HL-60/S4 treated with phorbol 12-myristate 13-acetate at 8.2 ng/mL for 4 days and 3 days (cell line): ENCODE results near the gene SLC22A3.
"Not testable (repeated sequence)": the region's sequence is repeated elsewhere in the genome, so short reads cannot be mapped to it uniquely, and the experiment has no call there.

Source experiments
- in situ Hi-C: fragments of 300-500 bp; cut with MboI; formaldehyde crosslinking; loops from 2 replicates; pipeline ENCODE4 v1.15.0; 2022; ENCODE audit warnings: low sequenced_read_pairs

SLC22A3 gene

DNA sequence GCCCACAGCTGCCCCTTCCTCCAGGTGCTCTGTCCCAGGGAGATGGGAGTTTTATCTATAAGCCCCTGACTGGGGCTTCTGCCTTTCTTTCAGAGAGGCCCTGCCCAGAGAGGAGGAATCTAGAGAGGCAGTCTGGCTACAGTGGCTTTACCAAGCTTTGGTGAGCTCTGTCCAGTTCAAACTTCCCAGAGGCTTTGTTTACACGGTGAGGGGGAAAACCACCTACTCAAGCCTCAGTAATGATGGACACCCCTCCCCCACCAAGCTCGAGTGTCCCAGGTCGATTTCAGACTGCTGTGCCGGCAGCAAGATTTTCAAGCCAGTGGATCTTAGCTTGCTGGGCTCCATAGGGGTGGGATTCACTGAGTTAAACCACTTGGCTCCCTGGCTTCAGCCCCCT lies 25.4 kb downstream of the SLC22A3 start:
- in situ Hi-C loops = not testable (repeated sequence)

DNA sequence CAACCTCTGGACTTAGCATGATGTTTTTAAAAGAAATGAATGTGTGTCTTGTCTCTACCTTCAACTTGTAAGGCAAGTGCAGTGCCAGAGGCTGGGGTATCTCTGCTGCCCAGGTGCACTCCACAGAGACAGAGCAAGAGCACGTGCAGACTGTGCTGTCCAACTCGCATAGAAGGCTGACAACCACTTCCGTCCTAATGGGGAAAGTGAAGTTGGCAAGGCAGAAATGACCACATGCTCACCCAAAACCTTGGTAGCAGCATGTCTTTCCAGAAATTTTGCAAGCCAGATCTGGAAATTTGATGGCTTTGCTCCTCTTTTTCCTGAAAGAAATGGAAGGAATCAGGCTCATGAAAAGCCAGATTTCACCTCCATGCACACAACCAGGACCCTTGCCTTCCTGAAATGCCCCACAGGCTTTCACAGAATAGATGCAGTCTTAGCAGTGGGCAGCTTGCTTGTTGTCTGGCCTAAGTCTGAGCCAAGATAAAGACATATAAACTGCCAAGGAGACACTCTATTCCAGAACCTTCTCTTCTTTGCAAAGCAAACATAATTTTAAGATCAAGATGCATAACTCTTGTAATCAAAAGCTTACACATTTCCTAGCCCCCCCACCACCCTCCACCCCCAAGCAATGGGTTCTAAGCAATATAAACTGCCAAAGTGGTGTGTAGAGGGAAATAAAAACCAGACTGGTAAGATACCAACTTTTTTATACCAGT lies 26.8 kb downstream of the SLC22A3 start:
- in situ Hi-C loops = no loop called here

DNA sequence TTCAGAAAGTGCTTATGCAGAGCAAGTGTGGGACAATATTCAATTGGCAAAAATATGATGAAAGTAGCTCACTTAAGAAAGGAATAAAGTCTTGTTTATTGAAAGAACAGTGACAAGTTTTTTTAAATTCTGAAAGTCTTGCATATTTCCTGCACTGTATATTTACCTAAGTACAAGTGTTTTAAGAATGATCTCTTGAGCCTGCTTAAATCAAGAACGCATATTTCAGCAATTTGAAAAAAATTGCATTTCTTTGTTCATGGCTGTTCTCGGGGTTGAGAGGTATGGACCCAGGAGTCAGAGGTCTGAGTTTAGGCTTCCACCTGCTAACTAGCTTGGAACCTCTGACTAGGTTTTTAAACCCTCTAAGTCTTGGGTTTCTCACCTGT lies 27.4 kb downstream of the SLC22A3 start:
- in situ Hi-C loops = no loop called here

DNA sequence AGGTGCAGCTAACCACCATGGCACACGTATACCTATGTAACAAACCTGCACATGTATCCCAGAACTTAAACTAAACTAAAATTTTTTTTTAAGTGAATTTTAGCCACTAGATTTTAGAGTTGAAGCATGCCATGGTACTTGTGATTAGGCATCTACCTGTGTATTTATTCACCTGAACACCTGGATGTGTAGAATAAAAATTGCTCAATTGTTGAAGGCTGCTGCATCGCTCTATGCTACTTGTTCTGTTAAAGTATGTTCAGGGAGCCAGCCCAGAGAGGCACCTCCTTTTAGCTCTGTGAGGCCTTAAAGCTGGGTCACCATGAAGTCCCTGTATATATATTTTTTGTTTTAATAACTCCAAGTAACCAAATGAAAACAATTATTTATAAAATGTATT lies 28.3 kb downstream of the SLC22A3 start:
- in situ Hi-C loops = no loop called here

DNA sequence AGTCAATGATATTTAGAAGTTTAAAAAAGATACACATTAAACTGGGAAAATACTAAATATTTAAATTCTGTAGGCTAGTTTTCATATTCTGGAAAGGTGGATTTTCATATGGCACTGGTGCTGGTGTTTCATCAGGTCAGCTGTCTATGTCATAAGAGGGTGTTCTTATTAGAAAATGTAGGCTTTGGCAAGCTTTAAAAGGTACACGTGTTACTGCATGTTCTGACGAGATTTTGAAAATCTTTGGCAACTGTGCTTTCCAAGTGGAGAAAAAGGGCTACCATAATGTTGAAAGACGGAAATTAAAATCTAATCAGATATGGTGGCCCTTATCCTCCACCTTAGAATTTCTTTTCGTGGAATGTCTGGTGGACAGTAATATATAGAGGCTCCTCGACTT lies 30.0 kb downstream of the SLC22A3 start:
- in situ Hi-C loops = no loop called here

DNA sequence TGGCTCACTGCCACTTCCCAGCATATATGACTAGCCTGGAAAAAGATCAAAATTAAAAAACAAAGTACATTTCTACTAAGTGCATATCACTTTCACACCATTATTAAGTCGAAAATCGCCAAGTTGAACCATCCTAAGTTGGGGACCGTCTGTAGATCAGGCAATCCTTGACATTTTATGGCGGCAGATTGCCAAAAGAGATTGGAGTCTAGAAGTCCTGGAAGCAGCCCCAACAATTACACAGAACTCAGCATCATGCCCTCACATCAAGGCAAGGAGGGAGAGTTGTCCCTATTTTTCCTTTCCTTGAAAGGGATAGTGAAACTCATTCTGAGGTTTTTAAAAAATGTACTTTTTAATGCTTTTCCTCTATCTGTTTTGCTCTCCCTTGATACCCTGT lies 30.7 kb downstream of the SLC22A3 start:
- in situ Hi-C loops = no loop called here

DNA sequence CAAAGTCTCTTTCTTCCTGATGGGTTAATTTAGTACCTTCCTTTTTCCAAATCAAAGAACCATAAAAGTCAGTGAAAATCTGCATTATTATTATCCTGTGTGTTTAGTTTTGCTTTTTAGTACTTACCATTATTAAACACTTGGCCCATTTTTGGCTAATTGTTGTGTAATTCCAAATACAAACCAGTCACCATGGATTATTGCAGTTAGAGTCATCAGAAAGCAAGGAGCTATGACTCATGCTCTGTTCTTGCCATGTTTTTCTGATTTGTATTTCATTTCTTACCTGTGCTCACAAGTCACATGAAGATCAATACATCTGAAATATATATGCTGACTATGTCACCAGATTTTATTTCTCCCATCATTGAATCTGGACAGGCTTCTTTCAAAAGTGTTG lies 31.3 kb downstream of the SLC22A3 start:
- in situ Hi-C loops = no loop called here

DNA sequence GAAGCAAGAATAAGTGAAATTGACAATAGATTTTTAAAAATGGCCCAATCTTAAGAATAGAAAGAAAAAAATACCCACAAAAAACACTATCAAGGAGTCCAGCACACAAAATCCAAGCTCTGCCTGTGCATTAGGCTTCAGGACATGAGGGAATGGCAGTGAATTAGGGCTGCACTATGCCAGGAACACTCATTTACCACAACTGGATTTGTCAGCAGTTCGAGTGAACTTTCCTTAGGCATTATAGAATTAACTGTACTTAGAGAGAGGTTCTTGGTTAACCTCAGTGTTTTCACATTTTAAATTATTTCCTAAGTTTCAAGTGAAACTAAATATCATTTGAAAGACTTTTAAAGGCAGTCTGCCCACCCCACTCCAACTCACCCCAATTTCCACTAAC lies 34.8 kb downstream of the SLC22A3 start:
- in situ Hi-C loops = no loop called here

DNA sequence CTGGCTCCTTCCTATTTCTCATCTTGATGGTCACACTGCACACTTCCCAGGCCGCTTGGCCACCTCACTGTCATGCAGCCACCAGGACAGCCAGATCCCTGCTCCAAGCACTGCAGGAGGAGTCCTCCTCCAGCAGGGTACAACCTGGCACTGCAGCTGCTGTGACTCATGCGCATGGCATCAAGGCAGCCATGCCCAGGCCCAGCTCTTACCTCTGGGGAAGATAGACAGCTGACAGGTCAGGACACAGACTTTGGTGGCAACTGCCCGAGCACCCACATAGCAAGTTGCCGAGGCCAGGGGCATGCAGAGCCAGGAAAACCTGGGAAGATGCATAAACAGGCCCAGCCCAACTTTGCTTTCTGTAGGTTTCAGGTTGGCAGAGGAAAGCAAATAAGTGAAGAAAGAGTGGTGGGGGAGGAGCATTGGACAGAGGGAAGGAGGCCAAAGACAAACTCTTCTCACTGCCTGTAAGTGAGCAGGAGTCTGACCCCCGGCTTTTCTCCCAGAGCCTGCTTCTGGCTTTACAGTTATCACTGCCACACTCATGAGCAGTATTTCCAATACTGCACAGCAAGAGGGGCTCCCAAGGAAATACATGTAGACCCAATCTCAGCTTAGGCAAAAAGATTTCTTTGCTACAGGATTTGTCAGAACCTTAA lies 38.8 kb downstream of the SLC22A3 start:
- in situ Hi-C loops = no loop called here

DNA sequence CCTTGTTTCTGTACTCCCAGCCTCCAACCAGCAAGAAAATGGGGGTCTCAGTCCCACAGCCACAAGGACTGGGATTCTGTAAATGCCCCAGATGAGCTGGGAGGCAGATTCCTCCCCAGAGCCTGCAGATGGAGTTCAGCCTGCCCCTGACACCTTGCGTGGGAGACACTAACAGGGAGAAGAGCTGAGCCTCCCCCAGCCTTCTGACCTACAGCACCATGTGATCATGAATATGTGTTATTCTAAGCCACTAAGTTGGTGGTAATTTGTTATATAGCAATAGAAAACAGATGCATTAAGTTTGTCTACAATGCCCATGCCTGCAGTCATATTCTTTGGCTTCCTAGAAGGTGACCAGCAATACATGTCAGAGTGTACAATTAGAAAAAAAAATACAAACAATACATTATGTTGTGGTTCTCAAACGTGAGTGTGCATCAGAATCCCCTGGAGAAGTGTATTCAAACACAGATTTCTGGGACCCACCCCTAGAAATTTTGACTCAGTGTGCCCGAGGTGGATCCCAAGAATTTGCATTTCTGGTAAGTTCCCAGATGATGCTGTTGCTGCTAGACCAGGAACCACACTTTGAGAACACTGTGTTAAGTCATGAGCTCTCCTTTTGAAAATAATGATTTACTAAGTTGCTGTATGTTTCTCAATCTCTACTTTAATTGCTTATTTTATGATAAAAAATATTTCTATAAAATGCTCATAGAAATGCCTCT lies 39.9 kb downstream of the SLC22A3 start:
- in situ Hi-C loops = no loop called here

DNA sequence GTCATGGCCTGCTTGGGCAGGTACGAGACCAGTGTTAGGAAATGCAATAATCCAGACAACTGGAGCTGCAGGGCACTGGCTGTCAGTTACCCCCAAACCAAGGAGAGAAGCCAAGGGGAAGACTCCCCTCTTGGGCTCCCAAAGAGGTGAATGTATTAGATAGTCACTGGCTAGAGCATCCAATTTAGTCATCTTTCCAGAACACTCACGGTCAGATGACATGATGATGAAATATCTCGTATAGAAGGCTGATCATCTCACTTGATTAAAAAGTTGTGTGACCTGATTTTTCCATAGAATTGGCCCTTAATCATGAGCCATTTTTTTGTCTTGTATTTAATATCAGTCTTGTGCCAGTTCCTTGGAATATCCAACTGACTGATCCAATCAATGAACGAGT lies 40.7 kb downstream of the SLC22A3 start:
- in situ Hi-C loops = no loop called here

DNA sequence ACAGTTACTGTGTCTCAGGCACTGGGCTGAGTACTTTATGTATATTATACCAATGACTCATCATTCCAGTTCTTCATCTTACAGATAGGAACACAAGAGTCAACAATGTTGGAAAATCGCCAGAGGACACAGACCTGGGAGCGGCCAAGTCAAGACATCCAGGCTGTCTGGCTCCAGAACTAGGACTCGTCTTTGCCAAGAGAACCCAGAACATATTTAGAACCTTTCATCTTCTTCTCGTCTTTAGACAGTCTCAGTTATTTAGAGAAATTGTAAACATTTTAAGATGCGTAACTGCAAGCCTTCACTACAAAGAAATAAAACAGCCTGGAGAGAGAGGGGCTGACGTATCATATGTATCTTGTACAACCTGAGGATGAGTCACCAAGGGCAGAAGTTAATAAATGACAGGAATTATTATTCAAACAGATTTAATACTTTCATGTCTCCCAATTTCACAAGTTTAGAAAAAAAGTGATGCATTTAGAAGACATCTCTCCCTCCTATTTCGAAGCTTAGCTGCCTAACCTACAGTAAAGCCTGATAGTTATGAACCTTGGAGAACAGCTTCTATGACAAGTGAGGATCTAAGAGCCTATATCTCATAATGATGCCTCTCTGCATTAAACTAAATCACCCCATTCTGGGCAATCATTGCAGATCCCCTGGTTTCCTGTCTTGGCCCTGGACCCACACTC lies 43.4 kb downstream of the SLC22A3 start:
- in situ Hi-C loops = no loop called here

DNA sequence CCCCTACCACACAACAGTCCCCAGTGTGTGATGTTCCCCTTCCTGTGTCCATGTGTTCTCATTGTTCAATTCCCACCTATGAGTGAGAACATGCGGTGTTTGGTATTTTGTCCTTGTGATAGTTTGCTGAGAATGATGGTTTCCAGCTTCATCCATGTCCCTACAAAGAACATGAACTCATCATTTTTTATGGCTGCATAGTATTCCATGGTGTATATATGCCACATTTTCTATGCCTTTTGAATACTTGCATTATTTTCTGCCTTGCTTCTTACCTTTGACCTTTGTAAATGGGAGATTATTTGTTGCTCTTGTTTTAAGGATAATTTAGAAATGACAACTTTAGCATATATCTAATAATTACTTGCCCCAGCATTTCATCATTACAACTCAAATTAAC lies 45.3 kb downstream of the SLC22A3 start:
- in situ Hi-C loops = not testable (repeated sequence)

DNA sequence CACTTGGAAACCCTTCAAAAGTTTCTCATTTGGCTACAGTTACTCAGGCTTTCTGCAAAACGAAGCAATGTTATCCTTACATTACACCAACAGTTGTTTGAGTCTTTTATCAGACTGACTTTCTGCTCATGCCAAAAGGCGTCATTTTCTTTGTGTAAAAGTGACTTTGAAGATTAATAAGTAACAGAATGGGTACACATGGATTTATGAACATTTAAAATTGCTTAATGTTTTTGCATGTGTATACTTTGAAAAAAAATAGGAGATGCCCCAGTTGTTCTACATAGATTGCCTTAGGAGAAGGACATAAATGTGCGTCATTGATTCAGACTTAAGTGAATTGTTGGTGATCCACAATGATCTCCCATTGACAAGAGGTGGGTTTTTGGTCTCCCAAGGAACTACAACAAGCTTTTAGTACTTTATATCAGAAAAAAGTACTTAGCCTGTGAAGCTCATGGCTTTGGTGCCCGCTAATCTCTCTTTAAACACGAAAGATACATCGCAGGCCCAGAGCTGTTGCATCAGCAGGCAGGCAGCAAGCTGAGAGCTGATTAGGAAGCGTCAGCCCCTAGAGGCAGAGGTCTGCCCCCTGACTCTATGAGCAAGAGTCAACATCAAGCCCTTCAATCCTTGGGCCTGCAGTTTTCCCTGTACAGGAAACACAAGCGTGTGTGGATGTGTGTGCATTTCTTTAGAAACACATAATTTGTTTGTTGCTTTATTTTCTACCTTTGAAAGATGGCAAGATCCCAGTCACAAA lies 45.9 kb downstream of the SLC22A3 start:
- in situ Hi-C loops = no loop called here

DNA sequence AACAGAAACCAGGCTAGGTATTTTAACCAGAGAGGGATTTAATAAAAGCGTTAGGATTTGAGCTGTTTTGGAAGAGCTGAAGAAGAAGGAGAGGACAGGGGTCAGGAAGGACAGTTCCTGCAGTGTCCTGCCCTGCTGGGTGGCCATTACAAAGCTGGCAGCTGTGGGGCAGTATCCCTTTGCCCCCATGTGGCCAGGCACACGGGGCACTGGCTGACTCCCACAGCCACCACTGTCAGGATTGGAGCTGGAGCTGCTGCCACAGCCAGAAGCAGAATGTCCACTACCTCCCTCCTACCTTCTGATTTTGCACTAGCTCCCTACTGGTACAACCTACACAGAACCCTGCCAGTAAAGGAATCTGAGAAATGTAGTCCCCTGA lies 46.5 kb downstream of the SLC22A3 start:
- in situ Hi-C loops = no loop called here

DNA sequence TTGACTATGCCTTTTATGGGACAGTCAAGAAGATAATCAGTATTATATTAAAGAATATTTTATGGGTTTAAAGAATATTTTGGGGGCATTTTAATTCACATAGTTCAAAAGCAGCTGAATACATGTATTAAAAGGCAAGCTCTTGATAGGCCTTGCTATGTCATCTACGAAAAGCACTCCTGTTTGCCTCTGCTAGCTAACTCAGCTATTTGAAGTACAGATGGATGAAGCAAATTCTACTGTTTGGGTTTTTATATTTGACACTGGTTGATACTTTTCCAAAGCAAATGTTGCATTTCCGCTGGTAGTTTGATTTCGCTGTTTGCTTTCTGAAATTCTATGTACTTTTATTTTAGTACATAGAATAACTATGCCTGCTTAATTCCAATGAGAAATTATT lies 47.0 kb downstream of the SLC22A3 start:
- in situ Hi-C loops = no loop called here

DNA sequence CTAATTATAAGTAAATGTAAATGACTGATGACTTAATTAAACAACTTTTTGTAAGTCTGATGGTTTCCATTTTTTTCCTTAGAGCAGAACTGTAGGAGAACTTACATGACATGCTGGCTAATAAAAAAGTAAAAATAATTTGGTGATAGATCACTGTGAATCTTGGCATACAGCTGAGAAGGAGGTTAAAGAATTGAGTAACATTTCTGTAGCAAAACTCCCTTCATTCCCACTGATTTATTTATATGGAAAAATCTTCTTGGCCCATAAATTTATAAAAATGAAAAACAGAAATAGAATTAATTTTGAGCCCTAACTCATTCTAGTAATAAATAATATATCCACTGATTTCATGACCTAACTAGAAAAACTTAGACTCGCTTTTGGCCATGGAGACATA lies 48.1 kb downstream of the SLC22A3 start:
- in situ Hi-C loops = no loop called here

DNA sequence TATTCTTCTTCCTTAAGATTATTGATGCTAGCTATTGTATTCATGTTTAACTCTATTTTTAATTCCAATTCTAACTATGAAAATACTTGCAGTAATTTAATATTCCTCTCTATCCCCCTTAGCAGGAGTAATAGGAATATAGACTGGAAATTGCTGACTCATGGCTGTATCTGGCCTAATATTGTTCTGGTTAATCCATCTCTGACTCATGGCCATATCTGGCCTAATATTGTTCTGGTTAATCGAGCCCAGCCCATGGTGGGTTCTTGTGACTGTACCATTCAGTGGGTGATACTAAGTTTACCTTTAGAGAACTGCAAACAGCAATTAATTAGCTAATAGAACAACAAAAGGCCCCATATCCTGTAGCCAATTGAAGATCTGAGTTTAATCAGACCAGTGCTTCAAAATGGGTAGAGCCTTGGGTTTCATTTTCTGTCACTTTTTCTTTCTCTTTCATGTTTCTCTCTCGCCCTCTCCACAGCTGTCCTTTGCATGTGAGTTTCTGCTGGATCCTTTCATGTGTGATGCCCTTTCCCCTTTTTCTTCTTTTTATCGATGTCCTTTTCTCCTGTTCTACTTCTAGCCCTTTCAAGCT lies 50.6 kb downstream of the SLC22A3 start:
- in situ Hi-C loops = no loop called here

DNA sequence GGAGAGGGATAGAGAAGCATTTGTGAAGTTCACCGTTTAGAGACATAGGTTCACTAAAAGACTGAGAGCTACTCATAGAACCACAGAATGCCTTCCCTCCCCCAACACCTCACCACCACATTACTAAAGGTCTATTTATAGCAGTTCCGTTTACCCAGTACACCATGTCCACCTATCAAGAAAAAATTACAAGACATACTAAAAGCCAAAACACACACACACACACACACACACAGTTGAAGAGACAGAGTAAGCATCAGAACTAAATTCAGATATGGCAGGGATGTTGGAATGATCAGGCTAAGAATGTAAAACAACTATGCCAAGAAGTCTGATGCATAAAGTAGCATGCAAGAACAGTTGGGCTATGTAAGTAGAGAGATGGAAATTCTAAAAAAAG lies 52.3 kb downstream of the SLC22A3 start:
- in situ Hi-C loops = no loop called here

DNA sequence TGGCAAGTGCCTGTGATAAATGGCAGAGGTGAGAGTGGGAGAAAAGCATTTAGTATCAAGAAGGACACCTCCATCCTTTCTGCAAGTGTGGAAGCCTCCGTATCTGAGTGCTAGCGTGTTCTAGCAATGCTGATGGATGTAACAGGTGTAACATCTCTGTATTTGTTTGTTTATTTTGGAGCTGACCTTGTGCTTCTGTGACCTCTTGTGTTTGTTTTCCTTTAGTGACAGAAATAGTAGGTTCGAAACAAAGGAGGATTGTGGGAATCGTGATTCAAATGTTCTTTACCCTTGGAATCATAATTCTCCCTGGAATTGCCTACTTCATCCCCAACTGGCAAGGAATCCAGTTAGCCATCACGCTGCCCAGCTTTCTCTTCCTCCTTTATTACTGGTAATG lies 60.4 kb downstream of the SLC22A3 start:
- in situ Hi-C loops = no loop called here

DNA sequence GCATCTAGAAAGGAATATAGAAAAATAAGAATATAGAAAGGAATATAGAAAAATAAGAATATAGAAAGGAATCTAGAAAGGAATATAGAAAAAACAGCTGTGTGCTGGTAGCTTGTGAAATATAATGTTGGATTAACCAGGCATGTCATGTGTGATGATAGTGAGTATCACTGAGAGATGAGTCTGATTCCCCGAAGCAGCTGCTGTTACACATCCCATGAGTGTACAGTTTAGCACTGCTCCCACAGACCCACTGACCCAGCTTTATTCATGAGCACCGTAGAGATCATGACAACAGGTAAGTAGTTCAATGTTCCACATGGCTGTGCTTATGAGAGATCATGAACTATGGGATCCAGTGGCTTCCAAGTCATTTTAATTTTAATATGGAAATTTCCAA lies 64.8 kb downstream of the SLC22A3 start:
- in situ Hi-C loops = no loop called here
